ENCODE measurements around the gene NEURL1.

Gene NEURL1

DNA sequence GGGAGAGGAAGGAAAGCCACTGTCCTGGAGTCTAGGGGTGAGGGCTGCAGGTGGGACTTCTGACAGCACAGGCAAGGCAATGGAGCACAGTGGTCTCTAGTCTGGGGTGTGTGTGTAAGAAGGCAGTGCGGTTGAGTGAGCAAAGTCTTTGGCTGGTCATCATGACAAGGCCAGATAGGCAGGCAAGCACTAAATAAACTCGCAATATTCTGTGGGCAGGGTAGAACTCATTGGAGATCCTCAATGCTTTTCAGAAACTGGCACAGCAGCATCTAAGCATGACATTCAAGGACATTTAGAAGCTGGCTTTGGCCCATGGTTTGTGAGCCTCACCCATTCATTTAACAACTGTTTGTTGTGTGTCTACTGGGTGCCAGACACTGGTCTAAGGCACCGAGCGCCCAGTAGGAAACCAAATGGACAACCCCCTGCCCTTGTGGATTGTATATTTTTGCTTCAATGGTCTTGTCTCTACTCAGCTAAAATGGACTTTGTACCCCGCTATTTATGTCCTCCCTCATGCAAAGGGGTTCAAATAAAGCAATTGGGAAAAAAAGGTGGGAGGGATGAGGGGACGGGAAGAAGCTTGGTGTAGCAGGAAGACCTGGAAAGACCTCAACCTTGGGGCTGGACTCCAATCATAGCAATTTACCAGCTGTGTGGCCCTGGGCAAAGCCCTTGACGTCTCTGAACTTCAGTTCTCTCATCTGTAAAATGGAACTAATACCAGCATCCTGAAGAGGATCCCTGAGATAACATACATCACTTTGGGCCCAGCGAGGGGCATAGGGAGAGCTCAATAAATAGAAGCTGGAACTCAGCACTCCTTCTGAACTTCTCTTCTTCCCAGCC, 116.0 kb downstream of the NEURL1 start:
- no peak for DNase-seq

DNA sequence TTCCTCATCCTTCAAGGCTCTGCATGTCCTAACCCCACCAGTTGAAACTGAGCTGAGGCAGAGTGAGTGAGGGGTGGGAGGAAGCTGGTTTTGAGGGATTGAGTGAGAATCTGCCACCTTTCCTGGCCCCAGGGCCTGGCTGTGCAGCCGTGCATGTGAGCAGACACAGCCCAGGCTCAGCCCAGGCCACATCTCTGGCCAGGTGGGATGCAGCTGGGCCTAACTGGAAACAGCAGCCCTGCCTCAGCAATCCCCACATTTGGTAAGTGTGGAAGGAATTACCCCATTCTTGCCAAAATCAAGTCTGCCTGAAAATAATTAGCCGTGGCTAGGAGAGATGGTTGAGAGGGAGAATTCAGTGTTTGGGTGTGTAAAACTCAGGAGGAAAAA, 116.6 kb downstream of the NEURL1 start:
- DNase-seq, result no peak

- DNase-seq, result no peak
Measured at GRCh38 chr10:103610921-103611511, 117.5 kb downstream of the NEURL1 start.

- no peak for DNase-seq
Measured at GRCh38 chr10:103612462-103613365, 119.2 kb downstream of the NEURL1 start.

GRCh38 chr10:103613616-103614015, 120.1 kb downstream of the NEURL1 start:
- DNase-seq, result no peak

GRCh38 chr10:103614306-103615158, 121.0 kb downstream of the NEURL1 start:
- no peak for DNase-seq

DNA sequence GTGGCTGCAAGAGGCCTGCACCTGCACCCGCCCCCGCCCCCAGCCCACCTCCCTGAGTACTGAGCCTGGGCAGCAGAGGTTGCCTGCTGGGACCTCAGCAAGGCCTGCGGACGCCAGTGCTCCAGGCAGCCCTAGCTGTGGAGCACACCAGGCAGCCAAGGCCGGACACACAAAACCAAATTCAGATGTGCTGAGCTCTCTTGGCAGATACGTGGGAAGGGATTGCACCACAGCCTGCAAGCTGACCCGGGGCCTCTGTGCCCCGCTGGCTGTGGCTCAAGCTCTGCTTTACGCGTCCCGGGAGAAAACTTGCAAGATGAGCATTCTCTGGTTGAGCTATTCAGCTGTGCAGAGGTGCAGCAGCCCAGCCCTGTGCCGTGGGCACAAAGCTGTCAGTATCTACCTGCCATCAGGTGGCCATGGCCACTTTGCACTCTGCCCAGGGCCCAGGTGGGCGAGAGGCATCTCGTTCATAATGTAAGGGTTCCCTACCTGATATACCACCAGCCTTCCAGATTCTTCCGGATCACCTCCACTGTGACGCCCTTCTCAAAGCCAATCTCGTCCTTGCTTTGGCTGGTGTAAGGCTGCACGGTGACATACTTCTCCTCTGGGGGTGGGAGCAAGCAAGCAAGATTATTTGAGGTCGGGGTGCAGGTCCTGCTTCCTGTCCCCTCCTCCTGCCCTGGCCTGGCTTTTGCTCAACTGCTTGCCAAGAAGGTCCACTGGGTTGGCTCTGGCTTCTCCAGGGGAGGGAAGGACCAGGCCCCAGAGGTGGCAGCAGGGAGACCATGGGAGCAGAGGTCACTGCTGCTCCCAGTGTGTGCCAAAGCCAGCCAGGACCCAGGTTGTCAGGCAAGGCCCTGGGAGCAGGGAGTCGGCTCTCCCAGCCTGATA, 123.4 kb downstream of the NEURL1 start:
- no peak for DNase-seq

GRCh38 chr10:103617602-103618385, 124.3 kb downstream of the NEURL1 start:
- no peak for DNase-seq

DNA sequence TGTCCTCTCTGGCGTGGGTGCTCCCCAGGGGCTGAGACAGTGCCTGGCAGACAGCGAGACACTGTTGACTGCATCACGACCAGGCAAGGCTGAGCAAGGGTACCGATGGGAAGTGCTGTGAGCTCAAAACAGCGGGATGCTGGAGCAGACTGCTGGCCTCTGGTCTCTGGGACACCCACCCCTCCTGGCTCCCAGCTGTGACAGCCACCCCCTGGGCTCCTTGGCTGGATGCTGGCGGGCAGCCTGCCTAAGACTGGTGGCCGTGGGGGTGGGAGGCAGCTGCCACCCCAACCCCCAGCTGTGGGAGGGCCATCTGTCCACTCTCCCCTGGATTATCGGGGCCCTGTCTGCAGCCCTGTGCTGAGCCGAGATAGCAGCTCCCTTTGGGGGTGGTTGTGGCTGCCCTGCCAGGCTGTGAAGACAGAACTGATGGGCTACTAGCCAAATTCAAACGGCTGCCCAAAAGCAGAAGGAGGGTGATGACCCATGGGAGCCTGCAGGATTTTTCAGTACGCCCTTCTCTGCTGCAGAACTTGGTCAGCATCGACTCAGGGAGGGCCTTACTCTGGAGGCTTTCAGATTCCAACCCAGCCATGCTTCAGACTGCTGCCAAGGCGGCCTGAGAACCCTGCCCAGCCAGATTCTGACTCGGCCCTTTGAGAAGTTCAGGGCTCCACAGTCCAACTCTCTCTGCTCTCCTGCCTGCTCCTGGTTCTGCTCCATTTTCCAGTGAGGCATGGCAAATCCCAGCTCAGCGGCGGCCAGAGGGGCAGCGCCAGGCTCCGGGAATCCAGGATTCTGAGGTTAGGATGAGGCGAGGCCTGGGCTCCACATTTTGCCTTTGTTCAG, 125.3 kb downstream of the NEURL1 start:
- DNase-seq, result no peak

GRCh38 chr10:103619424-103620351, 126.2 kb downstream of the NEURL1 start:
- DNase-seq, result no peak

GRCh38 chr10:103620352-103620740, 126.8 kb downstream of the NEURL1 start:
- no peak for DNase-seq

- no peak for DNase-seq
Measured at GRCh38 chr10:103620891-103621782, 127.6 kb downstream of the NEURL1 start.

- no peak for DNase-seq
Measured at GRCh38 chr10:103621783-103622125, 128.2 kb downstream of the NEURL1 start.

DNA sequence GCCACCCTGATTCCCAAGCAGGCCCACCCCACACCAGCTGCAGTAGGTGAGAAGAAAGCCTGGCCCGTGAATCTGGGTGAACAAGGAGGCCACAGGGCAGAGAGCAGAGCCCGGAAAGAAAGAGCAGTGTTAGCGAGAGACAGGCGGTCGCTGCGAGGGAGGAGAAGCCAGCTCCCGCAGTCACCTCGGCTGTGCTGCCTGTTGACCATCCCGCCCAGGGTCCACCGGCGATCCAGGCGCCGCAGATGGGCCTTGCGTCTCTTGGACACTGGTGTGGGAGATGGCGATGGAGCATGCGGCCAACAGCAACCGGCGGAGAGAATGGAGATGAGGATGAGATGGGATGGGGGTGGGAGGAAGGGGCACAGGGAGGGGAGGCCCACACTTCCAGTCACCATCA, 128.8 kb downstream of the NEURL1 start:
- no peak for DNase-seq

DNA sequence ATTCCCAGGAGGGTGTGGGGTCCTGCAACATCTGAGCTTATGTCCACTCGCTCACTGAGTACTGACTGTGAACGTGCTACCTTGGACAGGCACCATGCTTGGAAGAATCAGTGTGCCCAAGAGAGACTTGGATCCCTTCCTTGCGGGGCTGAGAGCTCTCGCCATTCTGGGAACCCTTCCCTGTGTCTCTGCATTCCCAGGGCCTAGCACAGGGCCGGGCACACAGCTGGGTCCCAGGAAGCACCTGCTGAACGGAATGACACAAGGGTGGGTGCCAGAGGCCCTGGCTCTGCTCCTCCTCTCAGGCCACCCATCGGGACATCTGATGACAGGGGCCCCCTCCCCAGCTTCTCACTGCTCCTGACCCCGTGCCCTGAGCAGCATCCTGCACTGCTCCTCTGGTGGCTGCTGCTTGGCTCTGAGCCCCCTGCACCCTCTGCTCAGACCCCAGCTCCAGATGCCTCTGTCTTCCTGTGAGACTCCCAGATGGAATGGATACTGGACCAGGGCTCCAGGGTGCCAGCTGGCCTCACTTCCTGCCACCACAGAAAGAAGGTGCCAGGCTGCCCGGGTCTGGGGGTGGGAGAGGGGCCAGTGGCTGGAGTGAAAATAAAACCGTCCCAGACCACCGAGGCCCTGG, 129.6 kb downstream of the NEURL1 start:
- no peak for DNase-seq

DNA sequence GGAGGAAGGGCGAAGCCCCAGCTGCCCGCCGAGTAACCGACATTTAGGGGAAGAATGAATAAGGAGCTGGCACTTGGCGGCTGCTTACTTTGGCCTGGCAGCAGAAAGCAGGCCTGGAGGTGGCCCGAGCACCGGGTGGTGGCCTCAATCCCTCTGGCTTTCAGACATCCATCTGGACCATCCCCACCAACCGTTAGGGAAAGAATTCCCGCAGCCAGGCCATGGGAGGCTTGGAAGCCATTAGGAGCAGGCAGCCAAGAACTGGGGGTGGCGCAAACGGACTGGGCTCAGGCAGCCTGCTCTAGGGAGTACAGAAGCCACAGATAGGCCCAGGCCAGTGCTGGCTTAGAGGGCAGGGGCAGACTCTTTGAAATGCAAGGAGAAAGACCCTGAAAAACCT, 132.7 kb downstream of the NEURL1 start:
- DNase-seq, result no peak
